HG02981 (cell line): Measurements from ENCODE around the gene PLEK2.
"Not testable (repeated sequence)": the region's sequence is repeated elsewhere in the genome, so short reads cannot be mapped to it uniquely, and the experiment has no call there.

Experiments
- ATAC-seq: cut with Tn5 transposase; IDR thresholded peaks from one replicate; pipeline ENCODE4 v1.9.1; 2021; ENCODE audit warnings: mild to moderate bottlenecking, moderate library complexity; ENCODE audit not compliant: unreplicated experiment

The PLEK2 gene

GRCh38 chr14:67360470-67361206 lies 51.3 kb downstream of the PLEK2 start:
- ATAC-seq, result peak; percentile 18

GRCh38 chr14:67359775-67360469 lies 52.0 kb downstream of the PLEK2 start, which contains the start of the genes ATP6V1D and EIF2S1:
Gene ATP6V1D (minus strand): TSS chr14:67359804. CDS start chr14:67359698, 106 bp downstream.
Gene EIF2S1 (plus strand): TSS chr14:67360328. CDS start chr14:67364768, 4,440 bp downstream.
- peak; percentile 91 for ATAC-seq

- no peak for ATAC-seq
Observed at GRCh38 chr14:67358924-67359774, 52.8 kb downstream of the PLEK2 start.

DNA sequence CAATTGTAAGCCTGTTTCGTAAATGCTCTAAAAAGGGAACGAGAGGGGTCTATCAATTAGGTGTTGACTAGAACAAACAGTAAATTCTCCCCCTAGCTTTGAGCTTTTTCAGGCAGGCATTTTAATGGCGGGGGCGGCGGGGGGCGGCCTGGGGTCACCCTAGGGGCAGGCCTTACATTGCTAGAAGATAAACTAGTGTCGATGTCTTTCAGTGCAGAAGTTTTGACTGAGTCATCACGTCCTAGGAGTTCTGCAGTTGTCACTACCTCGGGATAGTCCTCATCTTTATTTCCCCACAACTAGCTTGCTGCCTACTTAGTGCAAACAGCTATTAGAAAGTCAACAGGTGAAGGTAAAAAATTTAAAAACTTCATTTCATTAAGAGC lies 54.0 kb downstream of the PLEK2 start:
- no peak for ATAC-seq

DNA sequence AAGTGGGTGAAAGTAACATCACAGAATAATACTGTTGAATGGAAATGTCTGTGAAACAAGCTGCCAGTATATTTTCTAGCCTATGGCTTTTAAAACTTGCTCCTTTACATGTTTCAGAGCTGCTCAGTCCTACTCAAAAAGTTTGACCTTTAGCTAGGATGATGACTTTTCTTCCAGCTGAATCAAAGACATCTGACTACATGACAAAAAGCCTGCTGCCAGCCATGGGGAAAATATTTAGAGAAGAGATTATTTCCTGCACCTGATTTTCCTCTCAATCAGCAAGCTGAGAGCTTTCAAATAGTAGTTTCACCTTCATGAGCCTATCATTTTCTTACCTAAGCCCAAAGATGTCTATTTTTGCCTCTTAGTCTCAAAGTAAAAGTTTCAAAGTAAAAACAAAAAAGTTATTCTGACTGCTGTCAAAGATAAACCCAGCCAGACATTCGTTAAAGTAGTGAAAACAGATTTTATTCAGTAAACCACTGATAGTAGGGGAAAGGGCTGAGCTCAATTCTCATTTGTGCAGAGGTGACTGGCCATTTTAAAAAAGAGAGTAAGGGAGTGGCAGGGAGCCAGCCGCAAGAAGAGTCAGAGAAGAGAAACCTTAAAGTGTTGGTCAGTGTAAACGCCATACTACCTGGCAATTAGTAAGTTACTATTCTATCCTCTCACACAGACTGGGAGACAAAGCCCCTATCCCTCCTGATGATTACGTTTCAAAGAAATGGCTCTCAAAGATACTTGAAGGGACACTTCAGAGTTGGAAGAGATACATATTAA lies 54.6 kb downstream of the PLEK2 start:
- no peak for ATAC-seq

- no peak for ATAC-seq
Observed at GRCh38 chr14:67352055-67352454, 59.9 kb downstream of the PLEK2 start.

DNA sequence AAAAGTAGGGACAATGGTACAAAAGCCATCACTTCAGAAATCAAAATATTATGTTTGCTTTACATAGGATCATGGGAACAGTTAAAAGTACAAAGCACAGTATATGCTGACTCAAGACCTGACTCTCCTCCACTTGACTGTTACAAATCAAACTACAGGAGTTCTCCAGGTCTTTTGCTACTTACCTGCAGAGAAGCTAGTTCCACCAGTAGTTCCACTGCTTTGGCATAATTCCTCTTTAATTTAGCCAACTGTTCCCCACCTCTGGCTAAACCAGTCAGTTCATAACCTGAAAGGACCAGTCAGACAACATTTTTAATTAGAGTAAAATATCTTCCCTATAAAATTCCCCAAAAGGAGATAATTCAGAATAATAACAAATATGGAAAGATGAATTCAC lies 66.4 kb downstream of the PLEK2 start:
- ATAC-seq, result no peak

DNA sequence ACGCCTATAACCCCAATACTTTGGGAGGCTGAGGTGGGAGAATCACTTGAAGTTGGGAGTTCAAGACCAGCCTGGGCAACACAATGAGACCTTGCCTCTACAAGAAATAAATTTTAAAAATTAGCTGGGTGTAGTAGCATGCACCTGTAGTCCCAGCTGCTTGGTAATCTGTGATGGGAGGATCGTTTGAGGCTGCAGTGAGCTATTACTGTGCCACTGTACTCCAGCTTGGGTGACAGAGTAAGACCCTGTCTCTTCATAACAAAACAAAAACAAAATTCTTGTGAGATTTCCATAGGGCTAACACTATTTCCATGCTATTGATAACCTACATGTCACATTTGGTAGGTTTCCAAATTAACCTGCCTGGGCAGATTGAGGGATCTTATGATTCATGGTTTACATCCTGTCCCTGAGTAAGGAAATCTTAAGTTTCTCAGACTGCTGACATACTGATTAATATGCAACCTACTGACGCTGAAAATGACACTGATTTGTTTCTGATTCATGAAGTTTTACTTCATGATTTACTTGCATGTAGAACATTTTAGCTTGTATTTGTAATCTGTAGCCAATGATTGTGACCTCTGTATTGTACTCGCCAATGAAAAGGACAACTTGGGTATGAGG lies 68.2 kb downstream of the PLEK2 start:
- no peak for ATAC-seq

GRCh38 chr14:67341231-67341630 lies 70.7 kb downstream of the PLEK2 start:
- ATAC-seq, result not testable (repeated sequence)
